Measurements from ENCODE around the gene HTR3B. TPM values are rescaled to one million over a fixed set of nuclear protein-coding genes. Genes with fewer than 3 reads are reported as not detected.

HTR3B gene
- total and polyA plus RNA-seq, 2 of the 4 experiments (the other 2 are of a cell fraction) = not detected

DNA sequence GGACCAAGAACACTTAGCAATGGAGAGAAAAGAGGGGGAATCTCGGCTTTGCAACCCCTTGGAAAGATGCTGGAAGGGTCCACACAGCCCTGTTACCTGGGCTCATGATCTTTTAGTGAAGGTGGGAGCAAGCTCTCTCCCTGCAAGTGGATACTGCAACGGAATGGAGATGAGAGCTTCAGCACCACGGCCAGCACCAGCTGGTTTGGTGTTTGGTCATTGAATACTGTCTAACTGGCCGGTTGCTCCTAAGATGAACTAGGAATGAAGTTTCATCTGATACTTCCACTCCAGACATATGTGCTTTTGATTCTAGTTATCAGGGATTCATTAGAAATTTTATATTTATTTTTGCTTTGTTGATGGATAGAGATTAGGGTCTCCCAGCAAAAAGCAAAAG is 86.6 kb downstream of the HTR3B start:
- POLR2A ChIA-PET (ENCODE audit: unreplicated experiment) = no interaction called here
- no peak overlapping the region for H2BK5ac ChIP-seq (ENCODE audit: low read depth, low read length, poor library complexity, severe bottlenecking)
- peak; percentile 8 for DNase-seq

More for the DNA sequence above, 86.6 kb downstream of the HTR3B start:
- H3K4me3 ChIP-seq (ENCODE audit: insufficient read depth, low read depth, low read length) = no peak overlapping the region
- in situ Hi-C loops (cut with MboI; ENCODE audit: low sequenced_read_pairs) = no loop called here
- no peak overlapping the region for H2AK9ac ChIP-seq (replicated peaks; ENCODE audit: low read depth, low read length, poor library complexity)
- H2AK5ac ChIP-seq (ENCODE audit: low read depth, low read length) = no peak overlapping the region
- WGBS, 2 experiments (ENCODE audit: extremely low coverage in 2 of 2, insufficient read length in 1 of 2) = no CpG with 5 or more reads among the region's 4 CpGs
- no peak overlapping the region for H4K8ac ChIP-seq (ENCODE audit: low read depth in 2 of 2, low read length in 2 of 2)
- no peaks in the 10 kb centered on the region for H3K36me3 ChIP-seq (ENCODE audit: control insufficient read depth, insufficient read depth, low read length)
- TF ChIP-seq MAZ (IDR thresholded peaks at IDR 0.05; ENCODE audit: borderline replicate concordance, low read depth, low read length) (no peak), FOS (IDR thresholded peaks at IDR 0.05; ENCODE audit: low read depth, low read length) (no peak), NFE2L2 (IDR thresholded peaks at IDR 0.05; ENCODE audit: low read depth, low read length) (no peak), CTCF (conservative IDR thresholded peaks at IDR 0.05; ENCODE audit: low read depth, low read length) (no peak), BHLHE40 (IDR thresholded peaks at IDR 0.05; ENCODE audit: low read depth, low read length) (no peak), MXI1 (IDR thresholded peaks at IDR 0.05; ENCODE audit: borderline replicate concordance, low read depth, low read length) (no peak), CHD1 (IDR thresholded peaks at IDR 0.05; ENCODE audit: low read depth, low read length) (no peak), RAD21 (IDR thresholded peaks at IDR 0.05; ENCODE audit: low read length) (no peak), CEBPB (IDR thresholded peaks at IDR 0.05; ENCODE audit: low read depth, low read length) (no peak)
- TF ChIP-seq, protein P1, sequence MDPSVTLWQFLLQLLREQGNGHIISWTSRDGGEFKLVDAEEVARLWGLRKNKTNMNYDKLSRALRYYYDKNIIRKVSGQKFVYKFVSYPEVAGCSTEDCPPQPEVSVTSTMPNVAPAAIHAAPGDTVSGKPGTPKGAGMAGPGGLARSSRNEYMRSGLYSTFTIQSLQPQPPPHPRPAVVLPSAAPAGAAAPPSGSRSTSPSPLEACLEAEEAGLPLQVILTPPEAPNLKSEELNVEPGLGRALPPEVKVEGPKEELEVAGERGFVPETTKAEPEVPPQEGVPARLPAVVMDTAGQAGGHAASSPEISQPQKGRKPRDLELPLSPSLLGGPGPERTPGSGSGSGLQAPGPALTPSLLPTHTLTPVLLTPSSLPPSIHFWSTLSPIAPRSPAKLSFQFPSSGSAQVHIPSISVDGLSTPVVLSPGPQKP (IDR thresholded peaks at IDR 0.05; ENCODE audit: borderline replicate concordance, low read depth, low read length) = no peak
- no peak overlapping the region for H2BK120ac ChIP-seq (ENCODE audit: low read depth, low read length)
- no peaks in the 10 kb centered on the region; the same call in 1 of the 2 replicates for H3K27me3 ChIP-seq (ENCODE audit: control insufficient read depth, insufficient read depth, low read length)
- H3K4me1 ChIP-seq (ENCODE audit: control insufficient read depth, insufficient read depth, low read length) = no peaks in the 10 kb centered on the region
- no peak overlapping the region for H3K9ac ChIP-seq (ENCODE audit: low read depth, low read length)
- H4K91ac ChIP-seq (ENCODE audit: insufficient read depth, low read depth, low read length) = no peak overlapping the region
- no peak overlapping the region for H2BK15ac ChIP-seq (ENCODE audit: low read depth, low read length)
- dilution Hi-C loops (cut with HindIII; ENCODE audit: low sequenced_read_pairs, unreplicated experiment) = no loop called here
- intact Hi-C loops (cut with micrococcal nuclease) = loop anchor here (5.0 kb wide), 1 partner anchor 94 kb away; no protein-coding TSS in a partner anchor
- H3K9me3 ChIP-seq (ENCODE audit: control insufficient read depth, insufficient read depth, low read length) = no peaks in the 10 kb centered on the region
- no peak overlapping the region for H3K23ac ChIP-seq (ENCODE audit: low read depth, low read length)
- H3K4me2 ChIP-seq (ENCODE audit: low read depth, low read length) = no peak overlapping the region
- no peaks in the 10 kb centered on the region for H4K20me1 ChIP-seq (ENCODE audit: insufficient read depth, low read length)
- ATAC-seq (ENCODE audit: low read depth) = peak; percentile 60
- no peak overlapping the region for H3K14ac ChIP-seq (replicated peaks; ENCODE audit: low read depth, low read length)
- H3K18ac ChIP-seq (ENCODE audit: low read depth, low read length) = no peak overlapping the region
- H2AFZ ChIP-seq (replicated peaks; ENCODE audit: low read length, poor library complexity) = no peak overlapping the region
- BruUV-seq (replicated peaks) = no TSS peak
- no peaks in the 10 kb centered on the region for H3K9me1 ChIP-seq (ENCODE audit: insufficient read depth, low read length)
- H2BK20ac ChIP-seq (ENCODE audit: low read depth, low read length) = no peak overlapping the region
- no peak overlapping the region for H3K27ac ChIP-seq (ENCODE audit: insufficient read depth, low read length)
- no peak overlapping the region for H3K56ac ChIP-seq (ENCODE audit: extremely low read depth, insufficient read depth, low read length)
- H3K79me1 ChIP-seq (ENCODE audit: low read depth in 1 of 2, low read length in 2 of 2) = no peaks in the 10 kb centered on the region
- no peak overlapping the region for H4K5ac ChIP-seq (ENCODE audit: low read depth, low read length)
- CTCF ChIA-PET = no interaction called here
- H3K4ac ChIP-seq (ENCODE audit: low read depth, low read length) = no peak overlapping the region
